Measurements from ENCODE around the gene LMO2. TPM values are rescaled to one million over a fixed set of nuclear protein-coding genes. Genes with fewer than 3 reads are reported as not detected.

Gene LMO2
- total RNA-seq, 1 experiment from 2014 or later = 0.64 TPM

DNA sequence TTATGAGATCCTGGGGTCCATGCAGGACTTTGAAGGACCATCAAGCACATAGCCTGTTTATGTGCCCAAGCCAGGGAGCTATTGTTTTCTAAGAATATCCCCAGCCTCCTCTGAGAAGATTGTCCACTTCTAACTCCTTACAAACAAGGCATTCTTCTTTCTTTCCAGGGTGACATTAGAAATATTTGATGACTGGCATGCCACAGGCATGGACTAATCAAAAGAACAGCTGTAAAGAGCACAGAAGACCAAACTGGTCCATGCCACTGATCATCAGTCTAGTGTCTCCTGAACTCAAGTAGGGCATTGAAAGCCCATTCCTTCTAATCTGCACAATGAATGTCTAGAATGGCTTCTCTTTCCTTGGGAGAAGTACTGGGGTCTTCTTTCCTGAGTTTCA, 24.9 kb upstream of the LMO2 start:
- H3K4me1 ChIP-seq (ENCODE audit: control insufficient read depth, insufficient read depth, low read length) = no peaks in the 10 kb centered on the region
- no TSS peak for BruUV-seq (replicated peaks)
- H3K27ac ChIP-seq (ENCODE audit: low read length) = no peak overlapping the region
- intact Hi-C loops (cut with micrococcal nuclease; ENCODE audit: unreplicated experiment) (no loop called here), in situ Hi-C loops (cut with HindIII; ENCODE audit: low pct_unique_long_range_greater_than_20kb, low sequenced_read_pairs) (no loop called here)
- 0 out of 2 replicates have a peak, but pooled peaks cover 2% of the 10 kb centered on the region for H3K27me3 ChIP-seq (ENCODE audit: control insufficient read depth, insufficient read depth, low read length)
- TF ChIP-seq, protein P1, sequence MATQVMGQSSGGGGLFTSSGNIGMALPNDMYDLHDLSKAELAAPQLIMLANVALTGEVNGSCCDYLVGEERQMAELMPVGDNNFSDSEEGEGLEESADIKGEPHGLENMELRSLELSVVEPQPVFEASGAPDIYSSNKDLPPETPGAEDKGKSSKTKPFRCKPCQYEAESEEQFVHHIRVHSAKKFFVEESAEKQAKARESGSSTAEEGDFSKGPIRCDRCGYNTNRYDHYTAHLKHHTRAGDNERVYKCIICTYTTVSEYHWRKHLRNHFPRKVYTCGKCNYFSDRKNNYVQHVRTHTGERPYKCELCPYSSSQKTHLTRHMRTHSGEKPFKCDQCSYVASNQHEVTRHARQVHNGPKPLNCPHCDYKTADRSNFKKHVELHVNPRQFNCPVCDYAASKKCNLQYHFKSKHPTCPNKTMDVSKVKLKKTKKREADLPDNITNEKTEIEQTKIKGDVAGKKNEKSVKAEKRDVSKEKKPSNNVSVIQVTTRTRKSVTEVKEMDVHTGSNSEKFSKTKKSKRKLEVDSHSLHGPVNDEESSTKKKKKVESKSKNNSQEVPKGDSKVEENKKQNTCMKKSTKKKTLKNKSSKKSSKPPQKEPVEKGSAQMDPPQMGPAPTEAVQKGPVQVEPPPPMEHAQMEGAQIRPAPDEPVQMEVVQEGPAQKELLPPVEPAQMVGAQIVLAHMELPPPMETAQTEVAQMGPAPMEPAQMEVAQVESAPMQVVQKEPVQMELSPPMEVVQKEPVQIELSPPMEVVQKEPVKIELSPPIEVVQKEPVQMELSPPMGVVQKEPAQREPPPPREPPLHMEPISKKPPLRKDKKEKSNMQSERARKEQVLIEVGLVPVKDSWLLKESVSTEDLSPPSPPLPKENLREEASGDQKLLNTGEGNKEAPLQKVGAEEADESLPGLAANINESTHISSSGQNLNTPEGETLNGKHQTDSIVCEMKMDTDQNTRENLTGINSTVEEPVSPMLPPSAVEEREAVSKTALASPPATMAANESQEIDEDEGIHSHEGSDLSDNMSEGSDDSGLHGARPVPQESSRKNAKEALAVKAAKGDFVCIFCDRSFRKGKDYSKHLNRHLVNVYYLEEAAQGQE (IDR thresholded peaks at IDR 0.05; ENCODE audit: insufficient read depth in 1 of 2, low read depth in 2 of 2, low read length in 1 of 2) = no peak
- no peak for TF ChIP-seq CTCF (IDR thresholded peaks at IDR 0.05)
- TF ChIP-seq POLR2AphosphoS5 (IDR thresholded peaks at IDR 0.05; ENCODE audit: low read depth, low read length) = no peak
- POLR2A ChIA-PET = no interaction called here
- H3K9me3 ChIP-seq (ENCODE audit: control insufficient read depth, insufficient read depth, low read depth, low read length) = no peaks in the 10 kb centered on the region
- CTCF ChIA-PET = no interaction called here
- no peak for DNase-seq (ENCODE audit: low read depth, low spot score)
- H3K4me3 ChIP-seq (ENCODE audit: low read depth in 2 of 2, low read length in 2 of 2) = no peak overlapping the region
- H3K36me3 ChIP-seq (ENCODE audit: control insufficient read depth, insufficient read depth, low read length) = no peaks in the 10 kb centered on the region
- ATAC-seq = no peak

DNA sequence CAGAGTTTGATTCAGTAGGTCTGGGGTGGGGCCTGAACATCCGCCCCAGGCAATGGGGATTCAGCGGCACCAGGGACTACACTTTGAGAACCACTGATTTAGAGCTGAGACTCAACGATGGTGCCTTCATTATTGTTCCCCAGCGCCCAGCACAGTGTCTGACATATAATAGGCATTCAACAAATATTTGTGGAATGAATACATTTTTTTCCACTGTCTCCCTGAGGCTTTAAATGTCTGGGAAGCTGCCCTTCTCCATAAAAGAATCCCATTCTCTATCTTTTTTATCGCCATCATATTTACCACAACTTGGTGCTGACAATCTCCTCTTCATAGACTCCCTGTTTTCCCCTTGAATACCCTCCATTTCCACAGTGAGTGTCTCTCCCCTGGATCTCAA, 23.6 kb upstream of the LMO2 start:
- Histone ChIP-seq H3K9me3 (ENCODE audit: control insufficient read depth, insufficient read depth, low read depth, low read length) (no peaks in the 10 kb centered on the region), H3K27ac (ENCODE audit: low read length) (no peak overlapping the region), H3K4me3 (ENCODE audit: low read depth in 2 of 2, low read length in 2 of 2) (no peak overlapping the region), H3K27me3 (ENCODE audit: control insufficient read depth, insufficient read depth, low read length) (peaks cover 4% of the 10 kb centered on the region; the same call in 1 of the 2 replicates), H3K4me1 (ENCODE audit: control insufficient read depth, insufficient read depth, low read length) (no peaks in the 10 kb centered on the region), H3K36me3 (ENCODE audit: control insufficient read depth, insufficient read depth, low read length) (no peaks in the 10 kb centered on the region)
- no TSS peak for BruUV-seq (replicated peaks)
- CTCF ChIA-PET = no interaction called here
- no peak for TF ChIP-seq POLR2AphosphoS5 (IDR thresholded peaks at IDR 0.05; ENCODE audit: low read depth, low read length)
- TF ChIP-seq CTCF (IDR thresholded peaks at IDR 0.05) = no peak
- TF ChIP-seq, protein P1 (IDR thresholded peaks at IDR 0.05; ENCODE audit: insufficient read depth in 1 of 2, low read depth in 2 of 2, low read length in 1 of 2) = no peak
- TF ChIP-seq SIN3A (IDR thresholded peaks at IDR 0.05; ENCODE audit: borderline replicate concordance, insufficient read depth, low read depth, low read length) = no peak
- no peak for TF ChIP-seq TCF7L2 (IDR thresholded peaks at IDR 0.05; ENCODE audit: low read depth, low read length)
- DNase-seq (ENCODE audit: low read depth, low spot score) (no peak), ATAC-seq (no peak)
- intact Hi-C loops (cut with micrococcal nuclease; ENCODE audit: unreplicated experiment) = no loop called here
- POLR2A ChIA-PET = interaction anchor here (0.6 kb wide), 1 partner anchor 471 kb away, joined by 5 read pairs; no protein-coding TSS in a partner anchor
- in situ Hi-C loops (cut with HindIII; ENCODE audit: low pct_unique_long_range_greater_than_20kb, low sequenced_read_pairs) = no loop called here
